B cell (primary cell): ENCODE measurements around the gene RABGAP1L. TPM values are rescaled to one million over a fixed set of nuclear protein-coding genes. Genes with fewer than 3 reads are reported as not detected.

ENCODE experiments used
- ATAC-seq: fragments of 200-7000 bp; cut with Tn5 transposase; one replicate; pipeline ENCODE4 v1.10.0; 2021; ENCODE audit warnings: low read depth, mild to moderate bottlenecking, moderate number of reproducible peaks, moderate library complexity
- CTCF ChIA-PET: fragments of 350-600 bp; sonication (Branson Sonifier 250); formaldehyde crosslinking; loops from one replicate; lab custom pipeline; 2021; ENCODE audit warnings: antibody characterized with exemption, inconsistent platforms; lab: Charles Lee
- POLR2A ChIA-PET: fragments of 350-600 bp; sonication (Branson Sonifier 250); formaldehyde crosslinking; loops from one replicate; lab custom pipeline; 2021; ENCODE audit warnings: antibody characterized with exemption; lab: Charles Lee
- DNase-seq: peaks from one replicate; pipeline ENCODE4 v3.0.0; 2013
- H2AFZ ChIP-seq: 2 replicates; pipeline ENCODE4 v1.6.1; 2012; ENCODE audit warnings: mild to moderate bottlenecking, low read depth, low read length; ENCODE audit not compliant: insufficient read depth, poor library complexity, severe bottlenecking
- H3K27ac ChIP-seq, 2 donors: 1 replicate in 1 of 2; 2 replicates in 1 of 2; pipeline ENCODE4 v1.5.1; 2012 to 2013; ENCODE audit warnings: low read length in 2 of 2, mild to moderate bottlenecking in 2 of 2, moderate library complexity in 1 of 2
- H3K27me3 ChIP-seq, 4 experiments: fragments of 200-600 bp in 1 of 4; sonication (generic) in 1 of 4; replicated peaks in 1 of 4; 1 replicate in 2 of 4; 2 replicates in 2 of 4; pipeline versions ENCODE4 v1.6.1 to v1.7.0; 2013 to 2016; ENCODE audit warnings: low read length in 3 of 4, mild to moderate bottlenecking in 2 of 4, mixed read lengths in 1 of 4, moderate library complexity in 1 of 4; ENCODE audit not compliant: insufficient read depth in 4 of 4, control insufficient read depth in 3 of 4; ENCODE audit errors: control extremely low read depth in 1 of 4
- H3K36me3 ChIP-seq, 2 experiments: replicated peaks in 1 of 2; 1 replicate in 1 of 2; 2 replicates in 1 of 2; pipeline versions ENCODE4 v1.6.1 to v1.7.1; 2013; ENCODE audit warnings: low read length in 1 of 2; ENCODE audit not compliant: insufficient read depth in 2 of 2, control insufficient read depth in 1 of 2; ENCODE audit errors: control extremely low read depth in 1 of 2, extremely low read depth in 1 of 2
- H3K4me1 ChIP-seq, 2 donors: fragments of 200-600 bp in 1 of 2; sonication (generic) in 1 of 2; 1 replicate in 1 of 2; 2 replicates in 1 of 2; pipeline versions ENCODE4 v1.5.1 to v1.6.1; 2013 to 2017; ENCODE audit warnings: low read length in 2 of 2; ENCODE audit not compliant: control insufficient read depth in 2 of 2, insufficient read depth in 2 of 2
- H3K4me2 ChIP-seq: replicated peaks from 2 replicates; pipeline ENCODE3; 2012; ENCODE audit warnings: mild to moderate bottlenecking, low read depth, low read length; ENCODE audit not compliant: poor library complexity, severe bottlenecking
- H3K4me3 ChIP-seq, 5 experiments: fragments of 200-600 bp in 1 of 5; sonication (generic) in 1 of 5; 1 replicate in 3 of 5; 2 replicates in 2 of 5; pipeline versions ENCODE4 v1.5.1 to v1.7.0; 2011 to 2016; ENCODE audit warnings: low read length in 4 of 5, mild to moderate bottlenecking in 4 of 5, low read depth in 2 of 5, control low read depth in 1 of 5, moderate library complexity in 1 of 5; ENCODE audit not compliant: insufficient read depth in 1 of 5; ENCODE audit errors: control extremely low read depth in 1 of 5, extremely low read depth in 1 of 5
- H3K79me2 ChIP-seq: fragments of 200-600 bp; sonication (generic); one replicate; pipeline ENCODE4 v1.6.0; 2016; ENCODE audit warnings: low read length; ENCODE audit not compliant: control insufficient read depth, insufficient read depth
- H3K9ac ChIP-seq: fragments of 200-600 bp; sonication (generic); 2 replicates; pipeline ENCODE4 v1.6.1; 2017; ENCODE audit warnings: mild to moderate bottlenecking, low read length, moderate library complexity
- H3K9me3 ChIP-seq, 3 donors: one replicate each; pipeline versions ENCODE4 v1.6.1 to v1.7.1; 2013; ENCODE audit warnings: low read length in 2 of 3; ENCODE audit not compliant: control insufficient read depth in 2 of 3, insufficient read depth in 1 of 3; ENCODE audit errors: control extremely low read depth in 1 of 3
- H4K20me1 ChIP-seq: 2 replicates; pipeline ENCODE4 v1.6.0; 2012; ENCODE audit warnings: mild to moderate bottlenecking, low read length; ENCODE audit not compliant: insufficient read depth, control insufficient read depth, poor library complexity, severe bottlenecking
- H3K27ac Mint-ChIP-seq: one replicate; pipeline ENCODE4 v1.8.0; 2021; ENCODE audit warnings: mixed read lengths
- H3K27me3 Mint-ChIP-seq: one replicate; pipeline ENCODE4 v1.8.0; 2021; ENCODE audit warnings: mixed read lengths
- H3K4me1 Mint-ChIP-seq: one replicate; pipeline ENCODE4 v1.8.0; 2021; ENCODE audit warnings: mixed read lengths
- H3K4me3 Mint-ChIP-seq: one replicate; pipeline ENCODE4 v1.8.0; 2021; ENCODE audit warnings: mixed read lengths
- H3K9me3 Mint-ChIP-seq: one replicate; pipeline ENCODE4 v1.8.0; 2022; ENCODE audit warnings: mixed read lengths; ENCODE audit not compliant: insufficient read depth
- CTCF ChIP-seq: fragments of 200-600 bp; IDR thresholded peaks from one replicate; pipeline ENCODE4 v1.8.0; 2022; ENCODE audit warnings: antibody characterized with exemption, mild to moderate bottlenecking
- EZH2 ChIP-seq: IDR thresholded peaks from 2 replicates; pipeline ENCODE4 v1.6.1; 2012; ENCODE audit warnings: borderline replicate concordance, low read depth, mild to moderate bottlenecking, moderate library complexity, low read length; ENCODE audit not compliant: insufficient read depth, poor library complexity, severe bottlenecking
- WGBS: methylation state at CpG from one replicate; pipeline ENCODE4 v1.1.5; 2013; ENCODE audit warnings: missing lambda C conversion rate; ENCODE audit not compliant: insufficient coverage; 5-methylcytosine and 5-hydroxymethylcytosine counted together
- intact Hi-C: fragments of 100-400 bp; cut with micrococcal nuclease; formaldehyde crosslinking; loops from one replicate; pipeline ENCODE4 v1.10.0; 2022
- polyA plus RNA-seq: library from polyadenylated mRNA; depleted of rRNA; stranded (reverse); fragments of >200 nt; gene quantifications from 2 replicates; pipeline ENCODE4 v1.2.3, GENCODE V29; 2012
- total RNA-seq, 2 donors: library from RNA; stranded (reverse); fragments of 120-200 nt in 1 of 2; gene quantifications; 1 replicate in 1 of 2; 2 replicates in 1 of 2; pipeline versions ENCODE4 v1.2.3 to v1.2.4, GENCODE V29; 2013 to 2022

The RABGAP1L gene
- total and polyA plus RNA-seq, 2 donors (not counting 1 experiment from before 2014, with no cell fraction given), result 34.9 to 159 TPM

GRCh38 chr1:174352883-174353608 is 193.7 kb downstream of the RABGAP1L start:
- Histone ChIP-seq H3K9ac (no peak overlapping the region), H3K4me2 (no peak overlapping the region), H3K27me3 (no peaks in the 10 kb centered on the region), H2AFZ (no peak overlapping the region), H3K4me3 (no peak overlapping the region), H3K4me1 (no peaks in the 10 kb centered on the region), H3K36me3 (peaks cover under 1 to 7% of the 10 kb centered on the region in 2 experiments), H3K9me3 (no peaks in the 10 kb centered on the region), H4K20me1 (no peaks in the 10 kb centered on the region), H3K27ac (no peak overlapping the region), H3K79me2 (peaks cover 10% of the 10 kb centered on the region)
- CTCF ChIA-PET, result no interaction called here
- Mint-ChIP-seq H3K4me3 (no peak overlapping the region), H3K4me1 (peaks cover 18% of the 10 kb centered on the region), H3K27ac (no peak overlapping the region), H3K27me3 (no peaks in the 10 kb centered on the region), H3K9me3 (no peaks in the 10 kb centered on the region)
- POLR2A ChIA-PET, result no interaction called here
- WGBS, result 100% methylated on average over 1 of the region's 3 CpGs
- TF ChIP-seq CTCF (no peak), EZH2 (no peak)
- ATAC-seq (no peak), DNase-seq (no peak)
- intact Hi-C loops, result no loop called here

- no peak for TF ChIP-seq EZH2
- no peak for TF ChIP-seq CTCF
- Histone ChIP-seq H4K20me1 (no peaks in the 10 kb centered on the region), H3K4me2 (no peak overlapping the region), H3K79me2 (peaks cover 7% of the 10 kb centered on the region), H3K27ac (no peak overlapping the region), H3K9me3 (no peaks in the 10 kb centered on the region), H2AFZ (no peak overlapping the region), H3K4me1 (no peaks in the 10 kb centered on the region), H3K27me3 (no peaks in the 10 kb centered on the region), H3K4me3 (no peak overlapping the region), H3K36me3 (peaks cover 1 to 4% of the 10 kb centered on the region in 2 experiments), H3K9ac (no peak overlapping the region)
- intact Hi-C loops, result no loop called here
- Mint-ChIP-seq H3K4me1 (peaks cover 26% of the 10 kb centered on the region), H3K4me3 (no peak overlapping the region), H3K27ac (no peak overlapping the region), H3K9me3 (no peaks in the 10 kb centered on the region), H3K27me3 (no peaks in the 10 kb centered on the region)
- ChIA-PET POLR2A (no interaction called here), CTCF (no interaction called here)
- WGBS, result 100% methylated on average over 3 of the region's 3 CpGs
- ATAC-seq (no peak), DNase-seq (no peak)
Observed at GRCh38 chr1:174358344-174358743, 199.0 kb downstream of the RABGAP1L start.
